ENCODE measurements around the gene ASTN1. TPM values are rescaled to one million over a fixed set of nuclear protein-coding genes. Genes with fewer than 3 reads are reported as not detected.

The ASTN1 gene
- total RNA-seq, 4 donors from 2014 or later: 0.93 to 2.9 (median 2.3) TPM

GRCh38 chr1:176996456-176997090, 167.9 kb downstream of the ASTN1 start:
- no peak for ATAC-seq
- WGBS, 2 donors (ENCODE audit: low coverage in 1 of 2): 17 to 19% methylated on average over 4 of the region's 4 CpGs
- H3K27me3 ChIP-seq: no peaks in the 10 kb centered on the region
- no peak overlapping the region for H3K27ac ChIP-seq
- H3K9me3 ChIP-seq: no peaks in the 10 kb centered on the region
- no peaks in the 10 kb centered on the region for H3K4me1 ChIP-seq
- H3K36me3 ChIP-seq: no peaks in the 10 kb centered on the region
- H3K4me3 ChIP-seq: no peak overlapping the region
- TF ChIP-seq POLR2AphosphoS5 (IDR thresholded peaks at IDR 0.05) (no peak), CTCF (IDR thresholded peaks at IDR 0.05) (no peak), EP300 (IDR thresholded peaks at IDR 0.05) (no peak), POLR2A (IDR thresholded peaks at IDR 0.05) (no peak)

GRCh38 chr1:176994931-176995596, 169.4 kb downstream of the ASTN1 start:
- WGBS, 2 donors (ENCODE audit: low coverage in 1 of 2): 52 to 87% methylated on average over 2 to 3 of the region's 3 CpGs
- H3K27me3 ChIP-seq: no peaks in the 10 kb centered on the region
- no peaks in the 10 kb centered on the region for H3K36me3 ChIP-seq
- H3K27ac ChIP-seq: no peak overlapping the region
- no peak overlapping the region for H3K4me3 ChIP-seq
- TF ChIP-seq POLR2AphosphoS5 (IDR thresholded peaks at IDR 0.05) (no peak), CTCF (IDR thresholded peaks at IDR 0.05) (no peak), EP300 (IDR thresholded peaks at IDR 0.05) (no peak), POLR2A (IDR thresholded peaks at IDR 0.05) (no peak)
- no peak for ATAC-seq
- H3K9me3 ChIP-seq: no peaks in the 10 kb centered on the region
- no peaks in the 10 kb centered on the region for H3K4me1 ChIP-seq

- Histone ChIP-seq H3K36me3 (no peaks in the 10 kb centered on the region), H3K9me3 (no peaks in the 10 kb centered on the region), H3K4me3 (no peak overlapping the region), H3K4me1 (no peaks in the 10 kb centered on the region), H3K27me3 (no peaks in the 10 kb centered on the region), H3K27ac (no peak overlapping the region)
- TF ChIP-seq POLR2AphosphoS5 (IDR thresholded peaks at IDR 0.05) (no peak), EP300 (IDR thresholded peaks at IDR 0.05) (no peak), CTCF (IDR thresholded peaks at IDR 0.05) (no peak), POLR2A (IDR thresholded peaks at IDR 0.05) (no peak)
- ATAC-seq: no peak
- WGBS, 2 donors (ENCODE audit: low coverage in 1 of 2): 87 to 98% methylated on average over 2 to 3 of the region's 3 CpGs
Observed at GRCh38 chr1:176993587-176993986, 170.9 kb downstream of the ASTN1 start.

- ATAC-seq: no peak
- TF ChIP-seq POLR2AphosphoS5 (IDR thresholded peaks at IDR 0.05): no peak
- TF ChIP-seq POLR2A (IDR thresholded peaks at IDR 0.05): no peak
- no peak for TF ChIP-seq CTCF (IDR thresholded peaks at IDR 0.05)
- no peak for TF ChIP-seq EP300 (IDR thresholded peaks at IDR 0.05)
- WGBS, 2 donors (ENCODE audit: low coverage in 1 of 2): 40% methylated on average over 1 of the region's 1 CpG; no CpG with 5 or more reads in 1 of the 2 donors
- Histone ChIP-seq H3K36me3 (no peaks in the 10 kb centered on the region), H3K4me1 (no peaks in the 10 kb centered on the region), H3K4me3 (no peak overlapping the region), H3K9me3 (no peaks in the 10 kb centered on the region), H3K27me3 (no peaks in the 10 kb centered on the region), H3K27ac (no peak overlapping the region)
Observed at GRCh38 chr1:176989754-176990153, 174.8 kb downstream of the ASTN1 start.

- no peaks in the 10 kb centered on the region for H3K9me3 ChIP-seq
- peak; percentile 25 for ATAC-seq
- H3K4me1 ChIP-seq: no peaks in the 10 kb centered on the region
- no peak overlapping the region for H3K4me3 ChIP-seq
- H3K27ac ChIP-seq: no peak overlapping the region
- WGBS, 2 donors (ENCODE audit: low coverage in 1 of 2): 50 to 73% methylated on average over 1 of the region's 1 CpG
- TF ChIP-seq POLR2A (IDR thresholded peaks at IDR 0.05): no peak
- TF ChIP-seq CTCF (IDR thresholded peaks at IDR 0.05): no peak
- TF ChIP-seq EP300 (IDR thresholded peaks at IDR 0.05): no peak
- no peak for TF ChIP-seq POLR2AphosphoS5 (IDR thresholded peaks at IDR 0.05)
- H3K36me3 ChIP-seq: no peaks in the 10 kb centered on the region
- H3K27me3 ChIP-seq: no peaks in the 10 kb centered on the region
Observed at GRCh38 chr1:176989023-176989422, 175.5 kb downstream of the ASTN1 start.

All from gastroesophageal sphincter (tissue), 4 donors.